SK-N-SH (cell line): ENCODE measurements around the gene WWTR1. TPM values are rescaled to one million over a fixed set of nuclear protein-coding genes. Genes with fewer than 3 reads are reported as not detected.

Source experiments
- CTCF ChIA-PET: fragments of 300-600, 350-600 bp; formaldehyde crosslinking; extraction: SDS; loops from one replicate; lab custom pipeline; 2021; lab: Yijun Ruan, JAX
- POLR2A ChIA-PET: fragments of 350-600 bp; sonication (Branson Sonifier 250); formaldehyde crosslinking; extraction: SDS; loops from one replicate; lab custom pipeline; 2020; ENCODE audit warnings: antibody characterized with exemption, inconsistent platforms; lab: Yijun Ruan, JAX
- DNase-seq: peaks from one replicate; pipeline ENCODE4 v3.0.0; 2012
- H2AFZ ChIP-seq: fragments of 200-600 bp; sonication (generic); 2 replicates; pipeline ENCODE4 v1.8.1; 2016; ENCODE audit warnings: antibody characterized with exemption, mild to moderate bottlenecking, low read depth
- H3F3A ChIP-seq: fragments of 200-600 bp; sonication (generic); replicated peaks from 2 replicates; pipeline ENCODE3; 2016; ENCODE audit warnings: antibody characterized with exemption, mild to moderate bottlenecking; ENCODE audit not compliant: insufficient read depth
- H3K27ac ChIP-seq, 2 experiments: fragments of 200-500 bp in 1 of 2; fragments of 200-600 bp in 1 of 2; sonication (Bioruptor generic) in 1 of 2; sonication (generic), shearing (Covaris generic) in 1 of 2; 2 replicates each; pipeline versions ENCODE4 v1.5.1 to v1.6.1; 2014 to 2016; ENCODE audit warnings: low read depth in 2 of 2, inconsistent platforms in 1 of 2, low read length in 1 of 2, mild to moderate bottlenecking in 1 of 2, mixed read lengths in 1 of 2
- H3K27me3 ChIP-seq: fragments of 200-600 bp; sonication (generic), shearing (Covaris generic); 2 replicates; pipeline ENCODE4 v1.6.1; 2016; ENCODE audit warnings: mixed run types; ENCODE audit not compliant: insufficient read depth
- H3K36me3 ChIP-seq, 2 experiments: fragments of 200-500 bp in 1 of 2; fragments of 200-600 bp in 1 of 2; sonication (Bioruptor generic) in 1 of 2; sonication (generic) in 1 of 2; replicated peaks in 1 of 2; 2 replicates each; pipeline versions ENCODE3 to v1.5.1; 2014 to 2016; ENCODE audit warnings: low read length in 1 of 2, mild to moderate bottlenecking in 1 of 2; ENCODE audit not compliant: insufficient read depth in 2 of 2, control insufficient read depth in 1 of 2
- H3K4me1 ChIP-seq, 2 experiments: fragments of 200-500 bp in 1 of 2; fragments of 200-600 bp in 1 of 2; sonication (Bioruptor generic) in 1 of 2; sonication (generic), shearing (Covaris generic) in 1 of 2; 2 replicates each; pipeline versions ENCODE4 v1.5.1 to v1.6.1; 2014 to 2016; ENCODE audit warnings: low read depth in 1 of 2, low read length in 1 of 2, mixed run types in 1 of 2; ENCODE audit not compliant: insufficient read depth in 2 of 2, control insufficient read depth in 1 of 2
- H3K4me2 ChIP-seq: fragments of 200-600 bp; sonication (generic), shearing (Covaris generic); 2 replicates; pipeline ENCODE4 v1.6.1; 2017; ENCODE audit warnings: mixed run types
- H3K4me3 ChIP-seq, 2 experiments: fragments of 200-500 bp in 1 of 2; fragments of 200-600 bp in 1 of 2; sonication (Bioruptor generic) in 1 of 2; sonication (generic), shearing (Covaris generic) in 1 of 2; 2 replicates each; pipeline versions ENCODE4 v1.5.1 to v1.8.1; 2014 to 2016; ENCODE audit warnings: low read depth in 2 of 2, inconsistent platforms in 1 of 2, low read length in 1 of 2, mild to moderate bottlenecking in 1 of 2, mixed read lengths in 1 of 2, moderate library complexity in 1 of 2
- H3K79me2 ChIP-seq: fragments of 200-600 bp; sonication (generic); 2 replicates; pipeline ENCODE4 v1.8.1; 2017; ENCODE audit warnings: mild to moderate bottlenecking; ENCODE audit not compliant: insufficient read depth
- H3K9ac ChIP-seq: fragments of 200-600 bp; sonication (generic); 2 replicates; pipeline ENCODE4 v1.6.1; 2017; ENCODE audit warnings: mixed run types
- H3K9me2 ChIP-seq: fragments of 200-600 bp; sonication (generic); 2 replicates; pipeline ENCODE4 v1.6.1; 2017; ENCODE audit warnings: mixed run types
- H3K9me3 ChIP-seq: fragments of 200-600 bp; sonication (generic); 2 replicates; pipeline ENCODE4 v1.6.1; 2017; ENCODE audit warnings: mixed run types, mild to moderate bottlenecking, moderate library complexity
- H4K20me1 ChIP-seq: fragments of 200-600 bp; sonication (generic); 2 replicates; pipeline ENCODE4 v1.6.1; 2017; ENCODE audit warnings: mild to moderate bottlenecking, mixed run types; ENCODE audit not compliant: insufficient read depth
- ELF1 ChIP-seq: IDR thresholded peaks from 2 replicates; pipeline ENCODE4 v1.4.0; 2012
- EZH2phosphoT487 ChIP-seq: fragments of 200-600 bp; sonication (generic); IDR thresholded peaks from 2 replicates; pipeline ENCODE4 v1.6.1; 2017; ENCODE audit warnings: low read depth, mixed run types, mild to moderate bottlenecking, antibody characterized with exemption, moderate library complexity, borderline replicate concordance
- FOXJ3 ChIP-seq: sonication (generic); formaldehyde crosslinking; IDR thresholded peaks from 2 replicates; pipeline ENCODE4 v1.5.1; 2020; ENCODE audit warnings: mild to moderate bottlenecking, missing genetic modification reagents
- FOXM1 ChIP-seq: IDR thresholded peaks from 2 replicates; pipeline ENCODE4 v1.4.0; 2012; ENCODE audit warnings: low read depth, mild to moderate bottlenecking
- GATA2 ChIP-seq: sonication (generic); formaldehyde crosslinking; IDR thresholded peaks from 2 replicates; pipeline ENCODE4 v1.5.0; 2020; ENCODE audit warnings: mild to moderate bottlenecking, missing genetic modification reagents
- IRF3 ChIP-seq: fragments of 150-350 bp; IDR thresholded peaks from 2 replicates; pipeline ENCODE4 v1.6.1; 2016; ENCODE audit warnings: mild to moderate bottlenecking, low read depth, low read length
- MAX ChIP-seq: IDR thresholded peaks from 2 replicates; pipeline ENCODE4 v1.4.0; 2012; ENCODE audit warnings: low read depth
- NFIC ChIP-seq: IDR thresholded peaks from 2 replicates; pipeline ENCODE4 v1.4.0; 2012; ENCODE audit warnings: borderline replicate concordance
- NRF1 ChIP-seq: IDR thresholded peaks from 2 replicates; pipeline ENCODE4 v1.6.1; 2012; ENCODE audit warnings: low read depth, mild to moderate bottlenecking, low read length
- POLR2AphosphoS5 ChIP-seq: IDR thresholded peaks from 2 replicates; pipeline ENCODE4 v1.6.1; 2012; ENCODE audit warnings: low read depth, low read length
- RFX5 ChIP-seq: IDR thresholded peaks from 2 replicates; pipeline ENCODE4 v1.6.1; 2012; ENCODE audit warnings: mild to moderate bottlenecking, improper control_type of control experiment, low read length
- SIN3A ChIP-seq: IDR thresholded peaks from 2 replicates; pipeline ENCODE4 v1.6.1; 2012; ENCODE audit warnings: low read depth, mild to moderate bottlenecking, low read length, moderate library complexity, borderline replicate concordance
- SMC3 ChIP-seq: IDR thresholded peaks from 2 replicates; pipeline ENCODE4 v1.6.1; 2012; ENCODE audit warnings: low read depth, low read length, improper control_type of control experiment
- TCF12 ChIP-seq: IDR thresholded peaks from 2 replicates; pipeline ENCODE4 v1.4.0; 2012
- TEAD4 ChIP-seq: IDR thresholded peaks from 2 replicates; pipeline ENCODE4 v1.4.0; 2012; ENCODE audit warnings: mild to moderate bottlenecking, borderline replicate concordance; ENCODE audit not compliant: insufficient read depth
- YY1 ChIP-seq: IDR thresholded peaks from 2 replicates; pipeline ENCODE4 v1.4.0; 2012; ENCODE audit warnings: low read depth, mild to moderate bottlenecking
- whole genome bisulfite sequencing: methylation state at CpG from one replicate; pipeline ENCODE4 v1.1.6; 2017; ENCODE audit warnings: low lambda C conversion rate; 5-methylcytosine and 5-hydroxymethylcytosine counted together
- polyA plus RNA-seq, 3 experiments: library from polyadenylated mRNA; depleted of rRNA; stranded (reverse); fragments of >200 nt; gene quantifications; 2 replicates each; pipeline ENCODE4 v1.2.3, GENCODE V29; 2012
- TF ChIP-seq, protein P1 (sequence below): IDR thresholded peaks from 2 replicates; pipeline ENCODE4; 2012
- TF ChIP-seq, protein P2 (sequence below): IDR thresholded peaks from 2 replicates; pipeline ENCODE4 v1.6.1; 2012; ENCODE audit warnings: mild to moderate bottlenecking, low read depth, low read length, moderate library complexity

The WWTR1 gene
- polyA plus RNA-seq, 1 of the 3 experiments (the other 2 are of a cell fraction), result 60.6 TPM

- Histone ChIP-seq H3K27ac (peak overlapping the region in 1 of 2 experiments; percentile 47; a peak in 1 of 4 replicates), H3K36me3 (peaks cover 3 to 8% of the 10 kb centered on the region in 2 experiments), H3K4me3 (no peak overlapping the region), H4K20me1 (no peaks in the 10 kb centered on the region), H3K27me3 (no peaks in the 10 kb centered on the region), H3K9me2 (no peaks in the 10 kb centered on the region), H3K4me1 (peaks cover 21 to 40% of the 10 kb centered on the region in 2 experiments), H3K79me2 (peaks cover 51% of the 10 kb centered on the region), H2AFZ (no peak overlapping the region), H3K9ac (no peak overlapping the region), H3F3A (peaks cover 31% of the 10 kb centered on the region), H3K9me3 (no peaks in the 10 kb centered on the region), H3K4me2 (peak overlapping the region; percentile 20; the same call in 1 of the 2 replicates)
- TF ChIP-seq NFIC (peak; percentile 64), RFX5 (no peak), IRF3 (no peak), GATA2 (CRISPR knock-in tag) (no peak), MAX (no peak), POLR2AphosphoS5 (no peak), NRF1 (no peak), YY1 (no peak), SMC3 (no peak), ELF1 (no peak), TCF12 (peak; percentile 70), EZH2phosphoT487 (no peak), FOXM1 (no peak), SIN3A (no peak), TEAD4 (0 out of 2 replicates have a peak, but pooled peaks have one; percentile 43), FOXJ3 (CRISPR knock-in tag) (no peak)
- TF ChIP-seq, protein P1, sequence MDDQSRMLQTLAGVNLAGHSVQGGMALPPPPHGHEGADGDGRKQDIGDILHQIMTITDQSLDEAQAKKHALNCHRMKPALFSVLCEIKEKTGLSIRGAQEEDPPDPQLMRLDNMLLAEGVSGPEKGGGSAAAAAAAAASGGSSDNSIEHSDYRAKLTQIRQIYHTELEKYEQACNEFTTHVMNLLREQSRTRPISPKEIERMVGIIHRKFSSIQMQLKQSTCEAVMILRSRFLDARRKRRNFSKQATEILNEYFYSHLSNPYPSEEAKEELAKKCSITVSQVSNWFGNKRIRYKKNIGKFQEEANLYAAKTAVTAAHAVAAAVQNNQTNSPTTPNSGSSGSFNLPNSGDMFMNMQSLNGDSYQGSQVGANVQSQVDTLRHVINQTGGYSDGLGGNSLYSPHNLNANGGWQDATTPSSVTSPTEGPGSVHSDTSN, result peak; percentile 66
- TF ChIP-seq, protein P2, sequence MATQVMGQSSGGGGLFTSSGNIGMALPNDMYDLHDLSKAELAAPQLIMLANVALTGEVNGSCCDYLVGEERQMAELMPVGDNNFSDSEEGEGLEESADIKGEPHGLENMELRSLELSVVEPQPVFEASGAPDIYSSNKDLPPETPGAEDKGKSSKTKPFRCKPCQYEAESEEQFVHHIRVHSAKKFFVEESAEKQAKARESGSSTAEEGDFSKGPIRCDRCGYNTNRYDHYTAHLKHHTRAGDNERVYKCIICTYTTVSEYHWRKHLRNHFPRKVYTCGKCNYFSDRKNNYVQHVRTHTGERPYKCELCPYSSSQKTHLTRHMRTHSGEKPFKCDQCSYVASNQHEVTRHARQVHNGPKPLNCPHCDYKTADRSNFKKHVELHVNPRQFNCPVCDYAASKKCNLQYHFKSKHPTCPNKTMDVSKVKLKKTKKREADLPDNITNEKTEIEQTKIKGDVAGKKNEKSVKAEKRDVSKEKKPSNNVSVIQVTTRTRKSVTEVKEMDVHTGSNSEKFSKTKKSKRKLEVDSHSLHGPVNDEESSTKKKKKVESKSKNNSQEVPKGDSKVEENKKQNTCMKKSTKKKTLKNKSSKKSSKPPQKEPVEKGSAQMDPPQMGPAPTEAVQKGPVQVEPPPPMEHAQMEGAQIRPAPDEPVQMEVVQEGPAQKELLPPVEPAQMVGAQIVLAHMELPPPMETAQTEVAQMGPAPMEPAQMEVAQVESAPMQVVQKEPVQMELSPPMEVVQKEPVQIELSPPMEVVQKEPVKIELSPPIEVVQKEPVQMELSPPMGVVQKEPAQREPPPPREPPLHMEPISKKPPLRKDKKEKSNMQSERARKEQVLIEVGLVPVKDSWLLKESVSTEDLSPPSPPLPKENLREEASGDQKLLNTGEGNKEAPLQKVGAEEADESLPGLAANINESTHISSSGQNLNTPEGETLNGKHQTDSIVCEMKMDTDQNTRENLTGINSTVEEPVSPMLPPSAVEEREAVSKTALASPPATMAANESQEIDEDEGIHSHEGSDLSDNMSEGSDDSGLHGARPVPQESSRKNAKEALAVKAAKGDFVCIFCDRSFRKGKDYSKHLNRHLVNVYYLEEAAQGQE, result no peak
- POLR2A ChIA-PET, result no interaction called here
- WGBS, result 40% methylated on average over 11 of the region's 11 CpGs
- CTCF ChIA-PET, result interaction anchor here (1.0 kb wide), 1 partner anchor 180 kb away, joined by 5 read pairs; no protein-coding TSS in a partner anchor
- peak; percentile 27 for DNase-seq
Observed at GRCh38 chr3:149536429-149536828, 121.4 kb downstream of the WWTR1 start.
